Measurements from ENCODE around the gene NBEAL2.

- TF ChIP-seq EZH2 (IDR thresholded peaks at IDR 0.05) (no peak), POLR2AphosphoS5 (IDR thresholded peaks at IDR 0.05; ENCODE audit: borderline replicate concordance, low read depth, low read length) (no peak), FOXP2 (optimal IDR thresholded peaks at IDR 0.05; ENCODE audit: control extremely low read depth, extremely low read length, insufficient read depth) (no peak)
Observed at GRCh38 chr3:47019201-47019600, 39.7 kb downstream of the NBEAL2 start.
